Measurements from ENCODE around the gene AP2S1. TPM values are rescaled to one million over a fixed set of nuclear protein-coding genes. Genes with fewer than 3 reads are reported as not detected.

The AP2S1 gene
- total RNA-seq, 6 experiments from 2014 or later: 416 to 479 (median 463) TPM

- no peak for TF ChIP-seq CTCF (IDR thresholded peaks at IDR 0.05)
- DNase-seq: no peak
- Mint-ChIP-seq H3K4me1 (ENCODE audit: low read depth) (peaks cover 26% of the 10 kb centered on the region), H3K4me3 (no peak overlapping the region), H3K36me3 (ENCODE audit: low read depth) (peaks cover 7% of the 10 kb centered on the region; the same call in 1 of the 2 replicates), H3K27ac (no peak overlapping the region), H3K9me3 (no peaks in the 10 kb centered on the region), H3K27me3 (ENCODE audit: insufficient read depth) (peaks cover 9% of the 10 kb centered on the region)
Measured at GRCh38 chr19:46852830-46853229, 2.2 kb upstream of the AP2S1 start.

GRCh38 chr19:46849610-46850009 lies 1.0 kb downstream of the AP2S1 start:
- Mint-ChIP-seq H3K4me3 (peak overlapping the region; percentile 96), H3K27ac (peak overlapping the region; percentile 95), H3K27me3 (ENCODE audit: insufficient read depth) (peaks cover 7% of the 10 kb centered on the region), H3K9me3 (no peaks in the 10 kb centered on the region), H3K36me3 (ENCODE audit: low read depth) (peaks cover 18% of the 10 kb centered on the region), H3K4me1 (ENCODE audit: low read depth) (peaks cover 29% of the 10 kb centered on the region)
- TF ChIP-seq CTCF (IDR thresholded peaks at IDR 0.05): no peak
- DNase-seq: no peak

- H3K9me3 Mint-ChIP-seq: no peaks in the 10 kb centered on the region
- H3K4me3 Mint-ChIP-seq: peak overlapping the region; percentile 96; the same call in 1 of the 2 replicates
- peak overlapping the region; percentile 95 for H3K27ac Mint-ChIP-seq
Measured at GRCh38 chr19:46848389-46848788, 2.3 kb downstream of the AP2S1 start.

GRCh38 chr19:46847528-46847927 lies 3.1 kb downstream of the AP2S1 start:
- DNase-seq: no peak
- no peak for TF ChIP-seq CTCF (IDR thresholded peaks at IDR 0.05)
- Mint-ChIP-seq H3K4me3 (peak overlapping the region; percentile 2; the same call in 1 of the 2 replicates), H3K27me3 (ENCODE audit: insufficient read depth) (peaks cover 7% of the 10 kb centered on the region), H3K9me3 (no peaks in the 10 kb centered on the region), H3K27ac (peak overlapping the region; percentile 95), H3K36me3 (ENCODE audit: low read depth) (peaks cover 33% of the 10 kb centered on the region), H3K4me1 (ENCODE audit: low read depth) (peaks cover 46% of the 10 kb centered on the region)

More at GRCh38 chr19:46848389-46848788, 2.3 kb downstream of the AP2S1 start:
- no peak for TF ChIP-seq CTCF (IDR thresholded peaks at IDR 0.05)
- DNase-seq: no peak
- peaks cover 24% of the 10 kb centered on the region for H3K36me3 Mint-ChIP-seq (ENCODE audit: low read depth)
- peaks cover 7% of the 10 kb centered on the region for H3K27me3 Mint-ChIP-seq (ENCODE audit: insufficient read depth)
- H3K4me1 Mint-ChIP-seq (ENCODE audit: low read depth): peaks cover 37% of the 10 kb centered on the region

GRCh38 chr19:46845959-46846459 lies 4.6 kb downstream of the AP2S1 start:
- peaks cover 8% of the 10 kb centered on the region for H3K27me3 Mint-ChIP-seq (ENCODE audit: insufficient read depth)
- H3K4me3 Mint-ChIP-seq: no peak overlapping the region
- peaks cover 43% of the 10 kb centered on the region for H3K36me3 Mint-ChIP-seq (ENCODE audit: low read depth)
- peaks cover 61% of the 10 kb centered on the region for H3K4me1 Mint-ChIP-seq (ENCODE audit: low read depth)
- DNase-seq: no peak
- no peaks in the 10 kb centered on the region for H3K9me3 Mint-ChIP-seq
- TF ChIP-seq CTCF (IDR thresholded peaks at IDR 0.05): no peak
- peak overlapping the region; percentile 45; the same call in 1 of the 2 replicates for H3K27ac Mint-ChIP-seq

All from HFFc6 (cell line).